Measurements from ENCODE around the gene NCR1.

DNA sequence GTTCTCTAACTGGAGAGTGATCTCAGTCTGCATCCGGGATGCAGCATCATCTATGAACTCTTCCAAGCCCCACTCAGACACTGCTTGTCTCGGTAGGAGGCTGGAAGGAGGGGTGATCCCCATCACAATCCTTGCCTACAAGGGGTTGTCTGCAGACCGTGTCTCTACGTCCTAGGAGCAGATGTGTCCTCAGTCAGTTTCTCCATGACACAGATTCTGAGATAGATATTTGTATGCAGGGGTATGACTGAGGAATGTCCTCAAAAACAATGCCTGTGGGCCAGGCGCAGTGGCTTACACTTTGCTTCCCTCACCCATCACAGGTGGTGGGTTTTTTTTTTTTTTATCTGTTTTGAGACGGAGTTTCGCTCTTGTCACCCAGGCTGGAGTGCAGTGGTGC is 871 bp downstream of the NCR1 start:
- TF ChIP-seq, protein P1, sequence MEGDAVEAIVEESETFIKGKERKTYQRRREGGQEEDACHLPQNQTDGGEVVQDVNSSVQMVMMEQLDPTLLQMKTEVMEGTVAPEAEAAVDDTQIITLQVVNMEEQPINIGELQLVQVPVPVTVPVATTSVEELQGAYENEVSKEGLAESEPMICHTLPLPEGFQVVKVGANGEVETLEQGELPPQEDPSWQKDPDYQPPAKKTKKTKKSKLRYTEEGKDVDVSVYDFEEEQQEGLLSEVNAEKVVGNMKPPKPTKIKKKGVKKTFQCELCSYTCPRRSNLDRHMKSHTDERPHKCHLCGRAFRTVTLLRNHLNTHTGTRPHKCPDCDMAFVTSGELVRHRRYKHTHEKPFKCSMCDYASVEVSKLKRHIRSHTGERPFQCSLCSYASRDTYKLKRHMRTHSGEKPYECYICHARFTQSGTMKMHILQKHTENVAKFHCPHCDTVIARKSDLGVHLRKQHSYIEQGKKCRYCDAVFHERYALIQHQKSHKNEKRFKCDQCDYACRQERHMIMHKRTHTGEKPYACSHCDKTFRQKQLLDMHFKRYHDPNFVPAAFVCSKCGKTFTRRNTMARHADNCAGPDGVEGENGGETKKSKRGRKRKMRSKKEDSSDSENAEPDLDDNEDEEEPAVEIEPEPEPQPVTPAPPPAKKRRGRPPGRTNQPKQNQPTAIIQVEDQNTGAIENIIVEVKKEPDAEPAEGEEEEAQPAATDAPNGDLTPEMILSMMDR (IDR thresholded peaks at IDR 0.05), result no peak
- no peak for TF ChIP-seq JAZF1 (CRISPR knock-in tag; IDR thresholded peaks at IDR 0.05)
- TF ChIP-seq TEAD4 (CRISPR knock-in tag; IDR thresholded peaks at IDR 0.05), result no peak

Measured in WTC11 (cell line).